ENCODE measurements around the gene ANKH. TPM values are rescaled to one million over a fixed set of nuclear protein-coding genes. Genes with fewer than 3 reads are reported as not detected.

ANKH gene
- total RNA-seq, 2 experiments from 2014 or later: 69.3 to 74.2 TPM

GRCh38 chr5:14727428-14727865, 144.1 kb downstream of the ANKH start:
- no peaks in the 10 kb centered on the region for H3K9me3 Mint-ChIP-seq
- H3K4me3 Mint-ChIP-seq: no peak overlapping the region
- H3K27ac Mint-ChIP-seq: no peak overlapping the region
- H3K27me3 Mint-ChIP-seq: no peaks in the 10 kb centered on the region
- ChIA-PET CTCF (interaction anchor here (0.7 to 2.1 kb wide), 14 partner anchors 12 to 279 kb away, joined by 3 to 9 read pairs (median 4); no protein-coding TSS in a partner anchor), POLR2A (no interaction called here)
- H3K36me3 Mint-ChIP-seq (ENCODE audit: low read depth): peaks cover 14% of the 10 kb centered on the region
- DNase-seq: peak; percentile 78
- peaks cover 8% of the 10 kb centered on the region for H3K4me1 Mint-ChIP-seq

GRCh38 chr5:14726066-14726838, 145.3 kb downstream of the ANKH start:
- Mint-ChIP-seq H3K27ac (peak overlapping the region; percentile 70), H3K27me3 (no peaks in the 10 kb centered on the region), H3K4me3 (no peak overlapping the region), H3K9me3 (no peaks in the 10 kb centered on the region), H3K4me1 (peaks cover 8% of the 10 kb centered on the region), H3K36me3 (ENCODE audit: low read depth) (peaks cover 16% of the 10 kb centered on the region)
- POLR2A ChIA-PET: no interaction called here
- no peak for DNase-seq
- CTCF ChIA-PET: interaction anchor here (0.7 to 2.1 kb wide), 14 partner anchors 11 to 280 kb away, joined by 3 to 9 read pairs (median 4); no protein-coding TSS in a partner anchor

DNA sequence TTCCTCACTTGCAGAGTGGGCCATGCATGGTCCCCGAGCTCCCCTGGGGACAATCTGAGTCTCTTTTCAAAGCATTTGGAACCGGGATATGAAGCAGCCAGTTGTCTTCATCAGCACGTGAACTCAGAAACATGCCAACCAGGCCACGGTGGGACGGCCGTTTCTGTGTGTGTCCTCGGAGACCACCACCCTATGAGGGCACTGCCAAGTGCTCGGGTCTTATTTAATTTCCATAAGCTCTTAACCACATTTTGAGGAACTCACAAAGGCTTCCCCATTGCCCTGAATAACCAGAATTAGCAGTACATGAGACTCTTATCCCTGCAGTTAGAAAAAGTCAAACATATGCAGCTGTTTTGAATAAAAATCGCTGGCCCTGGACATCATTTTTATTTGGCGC, 146.9 kb downstream of the ANKH start:
- no peaks in the 10 kb centered on the region for H3K27me3 Mint-ChIP-seq
- no peak overlapping the region for H3K27ac Mint-ChIP-seq
- H3K4me1 Mint-ChIP-seq: peaks cover 16% of the 10 kb centered on the region
- CTCF ChIA-PET: interaction anchor here (0.6 to 0.9 kb wide), 3 partner anchors 35 to 279 kb away, joined by 3 read pairs; no protein-coding TSS in a partner anchor
- no peaks in the 10 kb centered on the region for H3K9me3 Mint-ChIP-seq
- DNase-seq: no peak
- POLR2A ChIA-PET: no interaction called here
- H3K4me3 Mint-ChIP-seq: no peak overlapping the region
- peaks cover 16% of the 10 kb centered on the region for H3K36me3 Mint-ChIP-seq (ENCODE audit: low read depth)

DNA sequence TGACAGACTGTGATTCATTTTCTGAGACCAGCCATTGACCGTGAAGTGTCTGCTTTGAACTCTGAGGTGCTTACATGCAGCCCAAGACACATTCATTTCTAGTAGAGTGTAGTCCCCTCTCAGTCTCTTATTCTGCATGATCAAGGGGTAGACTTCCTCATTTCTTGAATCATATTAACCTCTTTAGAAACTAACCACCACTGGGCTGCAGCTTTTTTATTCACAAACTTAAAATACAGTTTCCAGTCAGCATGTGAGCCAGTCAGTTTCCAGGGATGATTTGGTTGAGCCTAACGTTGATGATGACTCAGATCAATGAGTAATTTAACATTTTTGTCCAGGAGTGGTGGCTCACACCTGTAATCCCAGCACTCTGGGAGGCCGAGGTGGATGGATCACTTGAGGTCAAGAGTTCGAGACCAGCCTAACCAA, 147.9 kb downstream of the ANKH start:
- Mint-ChIP-seq H3K36me3 (ENCODE audit: low read depth) (peaks cover 18% of the 10 kb centered on the region), H3K4me3 (no peak overlapping the region), H3K9me3 (no peaks in the 10 kb centered on the region), H3K4me1 (peaks cover 16% of the 10 kb centered on the region), H3K27ac (no peak overlapping the region), H3K27me3 (no peaks in the 10 kb centered on the region)
- DNase-seq: no peak
- POLR2A ChIA-PET: no interaction called here
- CTCF ChIA-PET: interaction anchor here (0.6 to 1.3 kb wide), 2 partner anchors 15 to 147 kb away, joined by 3 to 4 read pairs; no protein-coding TSS in a partner anchor

- Mint-ChIP-seq H3K27ac (no peak overlapping the region), H3K4me3 (no peak overlapping the region), H3K4me1 (peaks cover 16% of the 10 kb centered on the region), H3K36me3 (ENCODE audit: low read depth) (peaks cover 24% of the 10 kb centered on the region), H3K9me3 (no peaks in the 10 kb centered on the region), H3K27me3 (no peaks in the 10 kb centered on the region)
- no peak for DNase-seq
- CTCF ChIA-PET: interaction anchor here (1.3 kb wide), 1 partner anchor 14 kb away, joined by 4 read pairs; no protein-coding TSS in a partner anchor
- POLR2A ChIA-PET: no interaction called here
Measured at GRCh38 chr5:14722923-14723322, 148.7 kb downstream of the ANKH start.

DNA sequence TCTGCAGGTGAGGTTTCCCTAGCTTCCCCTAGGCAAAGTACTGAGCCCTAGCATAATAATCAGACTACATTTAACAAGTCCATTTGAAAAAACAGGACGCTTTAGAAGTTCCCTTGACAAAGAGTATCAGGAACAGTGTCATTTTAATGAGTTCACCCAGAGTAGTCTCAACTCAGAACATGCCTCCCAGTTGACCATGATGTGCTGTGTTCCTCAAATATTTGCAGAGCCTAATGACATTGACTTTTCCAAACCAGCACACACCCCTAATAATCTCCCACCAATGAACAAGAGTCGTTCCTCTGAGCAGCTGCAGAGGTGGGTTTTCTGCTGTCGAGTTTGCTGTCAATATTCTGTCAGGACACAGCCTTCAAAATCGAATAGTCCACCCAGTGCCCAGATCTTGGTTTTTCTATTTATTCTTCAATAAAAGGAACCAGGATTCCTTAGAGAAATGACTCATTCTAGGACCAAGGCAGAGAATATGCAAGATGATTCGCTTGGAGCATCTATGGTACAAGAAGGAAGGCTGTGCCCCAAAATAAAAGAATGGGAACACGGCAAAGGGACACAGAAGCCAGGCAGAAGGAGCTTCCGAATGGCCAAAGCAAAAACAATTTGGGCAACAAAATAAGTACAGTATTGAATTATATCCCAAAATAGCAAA, 149.5 kb downstream of the ANKH start:
- Mint-ChIP-seq H3K27me3 (no peaks in the 10 kb centered on the region), H3K36me3 (ENCODE audit: low read depth) (peaks cover 29% of the 10 kb centered on the region), H3K9me3 (no peaks in the 10 kb centered on the region), H3K27ac (no peak overlapping the region), H3K4me1 (peaks cover 15% of the 10 kb centered on the region), H3K4me3 (no peak overlapping the region)
- ChIA-PET POLR2A (no interaction called here), CTCF (interaction anchor here (0.7 to 1.3 kb wide), 2 partner anchors 10 to 14 kb away, joined by 3 to 4 read pairs; no protein-coding TSS in a partner anchor)
- no peak for DNase-seq

GRCh38 chr5:14720236-14720923, 151.2 kb downstream of the ANKH start:
- Mint-ChIP-seq H3K4me3 (no peak overlapping the region), H3K27me3 (no peaks in the 10 kb centered on the region), H3K27ac (no peak overlapping the region), H3K36me3 (ENCODE audit: low read depth) (peaks cover 42% of the 10 kb centered on the region), H3K4me1 (peaks cover 10% of the 10 kb centered on the region), H3K9me3 (no peaks in the 10 kb centered on the region)
- DNase-seq: no peak
- CTCF ChIA-PET: interaction anchor here (0.8 to 2.0 kb wide), 3 partner anchors 13 to 283 kb away, joined by 3 to 6 read pairs (median 4); no protein-coding TSS in a partner anchor
- POLR2A ChIA-PET: no interaction called here

- POLR2A ChIA-PET: no interaction called here
Measured at GRCh38 chr5:14718778-14719177, 152.8 kb downstream of the ANKH start.

DNA sequence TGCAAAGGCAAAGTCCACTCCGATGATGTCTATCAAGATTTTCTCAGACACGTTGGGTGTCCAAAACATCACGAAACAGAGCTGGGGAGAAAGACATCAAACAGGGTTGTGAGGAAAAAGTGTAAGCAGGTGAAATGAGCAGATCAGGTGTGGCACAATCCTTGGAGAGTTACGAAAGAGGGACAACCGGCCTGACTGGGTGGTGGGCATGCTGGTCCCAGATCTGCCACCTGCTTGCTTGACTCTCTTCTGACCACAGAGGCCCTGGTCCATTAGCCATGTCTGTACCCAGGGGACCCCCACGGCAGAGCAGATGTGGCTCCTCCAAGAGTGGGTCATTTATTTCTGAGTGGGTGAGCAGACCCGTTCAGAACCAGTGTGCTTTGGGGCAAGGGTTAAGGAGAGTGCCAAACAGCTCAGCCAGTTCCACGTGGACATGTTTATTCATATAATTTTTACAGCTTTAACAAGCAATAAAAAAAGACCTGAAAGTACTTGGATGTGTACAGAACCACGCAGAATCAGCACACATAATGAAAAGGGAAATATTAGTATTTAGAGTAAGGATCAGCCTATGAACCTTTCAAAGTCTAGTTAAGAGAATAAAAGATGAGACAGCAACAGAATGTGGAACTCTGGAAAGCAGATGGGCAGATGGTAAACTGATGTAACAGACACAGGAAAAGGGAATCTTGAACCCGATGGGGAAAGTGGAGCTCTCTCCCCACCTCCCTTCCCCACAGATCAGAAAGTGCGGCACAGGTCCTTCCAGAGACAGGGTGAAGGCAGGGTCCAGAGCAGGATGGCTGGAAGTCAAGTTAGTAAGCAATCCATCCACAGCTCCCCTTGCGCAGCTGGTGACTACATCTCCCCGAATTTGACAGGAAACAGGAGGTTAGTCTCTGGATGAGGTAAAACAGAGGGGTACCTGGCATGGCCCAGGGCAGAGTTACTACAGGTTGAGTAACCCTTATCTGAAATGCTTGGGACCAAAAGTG, 154.5 kb downstream of the ANKH start:
- Mint-ChIP-seq H3K27me3 (no peaks in the 10 kb centered on the region), H3K36me3 (ENCODE audit: low read depth) (peaks cover 52% of the 10 kb centered on the region), H3K4me1 (peaks cover 10% of the 10 kb centered on the region), H3K4me3 (no peak overlapping the region), H3K27ac (no peak overlapping the region), H3K9me3 (no peaks in the 10 kb centered on the region)
- ChIA-PET CTCF (interaction anchor here (1.0 kb wide), 1 partner anchor 287 kb away, joined by 3 read pairs; no protein-coding TSS in a partner anchor), POLR2A (interaction anchor here (0.7 kb wide), 1 partner anchor 299 kb away, joined by 6 read pairs; no protein-coding TSS in a partner anchor)
- no peak for DNase-seq

More at GRCh38 chr5:14718778-14719177, 152.8 kb downstream of the ANKH start:
- peaks cover 10% of the 10 kb centered on the region for H3K4me1 Mint-ChIP-seq
- H3K4me3 Mint-ChIP-seq: no peak overlapping the region
- H3K27me3 Mint-ChIP-seq: no peaks in the 10 kb centered on the region
- DNase-seq: no peak
- no peaks in the 10 kb centered on the region for H3K9me3 Mint-ChIP-seq
- peaks cover 52% of the 10 kb centered on the region for H3K36me3 Mint-ChIP-seq (ENCODE audit: low read depth)
- CTCF ChIA-PET: interaction anchor here (2.0 kb wide), 1 partner anchor 285 kb away, joined by 6 read pairs; no protein-coding TSS in a partner anchor
- H3K27ac Mint-ChIP-seq: no peak overlapping the region

DNA sequence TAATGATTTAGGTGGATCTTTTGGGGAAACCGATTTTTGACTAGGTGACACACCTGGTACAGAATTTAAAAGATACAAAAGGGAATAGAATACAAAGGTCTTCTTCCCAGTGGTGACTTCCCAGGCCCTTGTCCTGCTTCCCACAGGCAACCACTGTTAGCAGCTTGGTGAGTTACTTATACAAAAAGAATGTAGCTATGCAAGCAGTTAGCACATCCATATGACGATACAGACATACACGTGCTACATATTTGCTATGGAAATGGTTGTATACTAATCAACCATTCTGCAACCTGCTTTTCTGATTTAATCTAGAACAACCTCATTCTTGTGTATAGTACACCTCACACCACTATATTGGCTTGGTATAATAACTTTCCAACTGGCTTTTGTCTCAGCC, 156.1 kb downstream of the ANKH start:
- Mint-ChIP-seq H3K9me3 (no peaks in the 10 kb centered on the region), H3K27me3 (no peaks in the 10 kb centered on the region), H3K4me1 (peaks cover 5% of the 10 kb centered on the region), H3K27ac (no peak overlapping the region), H3K4me3 (no peak overlapping the region), H3K36me3 (ENCODE audit: low read depth) (peaks cover 65% of the 10 kb centered on the region)
- no peak for DNase-seq
- CTCF ChIA-PET: interaction anchor here (1.8 kb wide), 1 partner anchor 12 kb away, joined by 5 read pairs; no protein-coding TSS in a partner anchor
- POLR2A ChIA-PET: no interaction called here

DNA sequence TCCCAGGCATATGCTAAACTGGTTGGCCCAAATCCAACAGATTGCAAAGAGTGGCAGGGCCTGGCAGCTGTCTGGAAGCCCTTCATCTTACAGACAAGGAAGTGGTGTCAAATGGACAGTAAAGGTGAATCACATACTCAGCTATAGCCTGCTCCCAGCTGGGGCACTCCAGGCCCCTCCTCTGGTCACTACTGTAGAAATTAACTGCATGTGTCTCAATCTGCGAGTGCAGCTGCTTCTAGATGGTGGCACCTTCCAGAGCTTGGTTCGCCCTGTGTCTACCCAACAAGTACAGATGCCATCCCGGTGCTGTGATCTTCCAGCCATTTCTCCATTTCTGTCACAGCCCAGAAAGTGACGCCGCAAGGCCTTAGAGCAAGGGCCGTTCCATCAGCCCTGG, 156.9 kb downstream of the ANKH start:
- ChIA-PET CTCF (interaction anchor here (1.4 to 1.8 kb wide), 2 partner anchors 12 to 14 kb away, joined by 3 to 5 read pairs; no protein-coding TSS in a partner anchor), POLR2A (no interaction called here)
- H3K27ac Mint-ChIP-seq: peak overlapping the region; percentile 50
- DNase-seq: no peak
- no peak overlapping the region for H3K4me3 Mint-ChIP-seq
- no peaks in the 10 kb centered on the region for H3K9me3 Mint-ChIP-seq
- H3K4me1 Mint-ChIP-seq: peaks cover 1% of the 10 kb centered on the region
- no peaks in the 10 kb centered on the region for H3K27me3 Mint-ChIP-seq
- H3K36me3 Mint-ChIP-seq (ENCODE audit: low read depth): peaks cover 72% of the 10 kb centered on the region

Data from activated CD4-positive, alpha-beta T cell treated with anti-CD3 and anti-CD28 coated beads, Interleukin-2, amount 10 ng/mL, durations not matched to agents 7 days and 5 days (primary cell).